IMR-90 (cell line): ENCODE measurements around the gene KLHDC1. TPM values are rescaled to one million over a fixed set of nuclear protein-coding genes. Genes with fewer than 3 reads are reported as not detected.

ENCODE experiments used
- ATAC-seq: fragments of 200-7000 bp; cut with Tn5 transposase; 2 replicates; pipeline ENCODE4 v1.9.1; 2020; ENCODE audit warnings: low read depth, mild to moderate bottlenecking, moderate library complexity
- BruUV-seq: library from RNA; stranded (reverse); fragments of 400-500 nt; replicated peaks from 2 replicates; lab custom pipeline; 2021; lab: Mats Ljungman, UMichigan
- CTCF ChIA-PET: fragments of 300-600 bp; formaldehyde crosslinking; extraction: SDS; loops from one replicate; lab custom pipeline; 2021; ENCODE audit warnings: antibody characterized with exemption; lab: Yijun Ruan, JAX
- POLR2A ChIA-PET: fragments of 300-600 bp; sonication (Branson Sonifier 250); formaldehyde crosslinking; loops from one replicate; lab custom pipeline; 2022; ENCODE audit warnings: antibody characterized with exemption; ENCODE audit not compliant: unreplicated experiment; lab: Charles Lee
- DNase-seq: peaks from one replicate; pipeline ENCODE4 v3.0.0; 2013
- H2AFZ ChIP-seq: replicated peaks from 2 replicates; pipeline ENCODE3; 2013; ENCODE audit warnings: low read length, mild to moderate bottlenecking; ENCODE audit not compliant: poor library complexity
- H2AK5ac ChIP-seq: 2 replicates; pipeline ENCODE4 v1.6.1; 2013; ENCODE audit warnings: low read depth, low read length, inconsistent platforms
- H2AK9ac ChIP-seq: replicated peaks from 2 replicates; pipeline ENCODE3; 2013; ENCODE audit warnings: mild to moderate bottlenecking, low read depth, low read length, moderate library complexity; ENCODE audit not compliant: poor library complexity
- H2BK120ac ChIP-seq: 2 replicates; pipeline ENCODE4 v1.6.1; 2013; ENCODE audit warnings: low read depth, low read length, inconsistent platforms
- H2BK15ac ChIP-seq: 3 replicates; pipeline ENCODE4 v1.6.1; 2013; ENCODE audit warnings: low read depth, low read length, inconsistent platforms
- H2BK20ac ChIP-seq: 2 replicates; pipeline ENCODE4 v1.6.1; 2013; ENCODE audit warnings: low read depth, mild to moderate bottlenecking, inconsistent platforms, low read length, moderate library complexity
- H2BK5ac ChIP-seq: 2 replicates; pipeline ENCODE4 v1.6.1; 2013; ENCODE audit warnings: mild to moderate bottlenecking, low read depth, low read length, inconsistent platforms; ENCODE audit not compliant: poor library complexity, severe bottlenecking
- H3K14ac ChIP-seq: replicated peaks from 2 replicates; pipeline ENCODE4 v1.6.1; 2013; ENCODE audit warnings: low read depth, low read length, inconsistent platforms
- H3K18ac ChIP-seq: 2 replicates; pipeline ENCODE4 v1.6.1; 2013; ENCODE audit warnings: low read depth, low read length, control low read depth
- H3K23ac ChIP-seq: 2 replicates; pipeline ENCODE4 v1.6.1; 2013; ENCODE audit warnings: low read depth, low read length, inconsistent platforms
- H3K27ac ChIP-seq: 2 replicates; pipeline ENCODE4 v1.5.1; 2013; ENCODE audit warnings: mild to moderate bottlenecking, control low read depth, low read length; ENCODE audit not compliant: insufficient read depth
- H3K27me3 ChIP-seq: 2 replicates; pipeline ENCODE4 v1.6.1; 2013; ENCODE audit warnings: low read length; ENCODE audit not compliant: control insufficient read depth, insufficient read depth
- H3K36me3 ChIP-seq: 2 replicates; pipeline ENCODE4 v1.6.1; 2013; ENCODE audit warnings: low read length, mixed read lengths; ENCODE audit not compliant: control insufficient read depth, insufficient read depth
- H3K4ac ChIP-seq: 2 replicates; pipeline ENCODE4 v1.6.1; 2013; ENCODE audit warnings: low read depth, low read length, inconsistent platforms
- H3K4me1 ChIP-seq: 2 replicates; pipeline ENCODE4 v1.6.1; 2013; ENCODE audit warnings: low read length, mixed read lengths; ENCODE audit not compliant: control insufficient read depth, insufficient read depth
- H3K4me2 ChIP-seq: 2 replicates; pipeline ENCODE4 v1.6.1; 2013; ENCODE audit warnings: low read depth, mild to moderate bottlenecking, control low read depth, low read length, moderate library complexity
- H3K4me3 ChIP-seq: 2 replicates; pipeline ENCODE4 v1.5.1; 2013; ENCODE audit warnings: low read depth, mild to moderate bottlenecking, control low read depth, low read length, moderate library complexity; ENCODE audit not compliant: insufficient read depth
- H3K56ac ChIP-seq: 2 replicates; pipeline ENCODE4 v1.6.1; 2013; ENCODE audit warnings: low read length, inconsistent platforms; ENCODE audit not compliant: insufficient read depth; ENCODE audit errors: extremely low read depth
- H3K79me1 ChIP-seq, 2 experiments: 2 replicates each; pipeline ENCODE4 v1.6.1; 2013; ENCODE audit warnings: low read length in 2 of 2, inconsistent platforms in 1 of 2, low read depth in 1 of 2
- H3K9ac ChIP-seq: 2 replicates; pipeline ENCODE4 v1.6.1; 2013; ENCODE audit warnings: low read depth, low read length, control low read depth
- H3K9me1 ChIP-seq: 2 replicates; pipeline ENCODE4 v1.6.1; 2013; ENCODE audit warnings: low read length, inconsistent platforms; ENCODE audit not compliant: insufficient read depth
- H3K9me3 ChIP-seq: 2 replicates; pipeline ENCODE4 v1.6.1; 2013; ENCODE audit warnings: low read length; ENCODE audit not compliant: control insufficient read depth, insufficient read depth
- H4K20me1 ChIP-seq: 2 replicates; pipeline ENCODE4 v1.6.1; 2013; ENCODE audit warnings: low read length, inconsistent platforms; ENCODE audit not compliant: insufficient read depth
- H4K5ac ChIP-seq: 2 replicates; pipeline ENCODE4 v1.6.1; 2013; ENCODE audit warnings: mild to moderate bottlenecking, low read depth, low read length, control low read depth
- H4K8ac ChIP-seq, 2 experiments: 2 replicates each; pipeline ENCODE4 v1.6.1; 2013; ENCODE audit warnings: low read depth in 2 of 2, low read length in 2 of 2, control low read depth in 1 of 2, inconsistent platforms in 1 of 2
- H4K91ac ChIP-seq: 2 replicates; pipeline ENCODE4 v1.6.1; 2013; ENCODE audit warnings: low read depth, low read length, inconsistent platforms; ENCODE audit not compliant: insufficient read depth
- BHLHE40 ChIP-seq: fragments of 150-350 bp; IDR thresholded peaks from 2 replicates; pipeline ENCODE4 v1.6.1; 2016; ENCODE audit warnings: mild to moderate bottlenecking, low read depth, low read length
- CEBPB ChIP-seq: IDR thresholded peaks from 2 replicates; pipeline ENCODE4 v1.6.1; 2012; ENCODE audit warnings: low read depth, low read length, improper control_type of control experiment
- CHD1 ChIP-seq: IDR thresholded peaks from 2 replicates; pipeline ENCODE4 v1.6.1; 2012; ENCODE audit warnings: low read depth, low read length, improper control_type of control experiment
- FOS ChIP-seq: fragments of 150-350 bp; IDR thresholded peaks from 2 replicates; pipeline ENCODE4 v1.6.1; 2016; ENCODE audit warnings: low read depth, low read length
- MAFK ChIP-seq: IDR thresholded peaks from 2 replicates; pipeline ENCODE4 v1.6.1; 2012; ENCODE audit warnings: low read depth, low read length, improper control_type of control experiment
- MAZ ChIP-seq: IDR thresholded peaks from 2 replicates; pipeline ENCODE4 v1.6.1; 2012; ENCODE audit warnings: low read depth, mild to moderate bottlenecking, low read length, improper control_type of control experiment, moderate library complexity, borderline replicate concordance
- MXI1 ChIP-seq: IDR thresholded peaks from 2 replicates; pipeline ENCODE4 v1.6.1; 2012; ENCODE audit warnings: low read depth, mild to moderate bottlenecking, low read length, moderate library complexity, borderline replicate concordance
- NFE2L2 ChIP-seq: fragments of 150-350 bp; IDR thresholded peaks from 2 replicates; pipeline ENCODE4 v1.6.1; 2016; ENCODE audit warnings: low read depth, mild to moderate bottlenecking, low read length
- POLR2A ChIP-seq: IDR thresholded peaks from 2 replicates; pipeline ENCODE4 v1.6.1; 2012; ENCODE audit warnings: mild to moderate bottlenecking, low read depth, low read length
- RAD21 ChIP-seq: IDR thresholded peaks from 2 replicates; pipeline ENCODE4 v1.6.1; 2012; ENCODE audit warnings: low read length, improper control_type of control experiment
- RCOR1 ChIP-seq: IDR thresholded peaks from 2 replicates; pipeline ENCODE4 v1.6.1; 2012; ENCODE audit warnings: mild to moderate bottlenecking, low read length, improper control_type of control experiment; ENCODE audit not compliant: insufficient replicate concordance
- RFX5 ChIP-seq: IDR thresholded peaks from 2 replicates; pipeline ENCODE4 v1.8.0; 2012; ENCODE audit warnings: low read depth, mild to moderate bottlenecking, low read length, moderate library complexity
- SMC3 ChIP-seq: fragments of 150-350 bp; IDR thresholded peaks from 2 replicates; pipeline ENCODE4 v1.6.1; 2016; ENCODE audit warnings: low read depth, mild to moderate bottlenecking, antibody characterized with exemption, low read length, moderate library complexity
- USF2 ChIP-seq: fragments of 150-350 bp; IDR thresholded peaks from 2 replicates; pipeline ENCODE4 v1.6.1; 2017; ENCODE audit warnings: mild to moderate bottlenecking, antibody characterized with exemption, low read length, low read depth
- WGBS, 2 experiments: methylation state at CpG; one replicate each; pipeline versions ENCODE4 v1.1.5 to v1.1.7; 2013; ENCODE audit warnings: missing lambda C conversion rate in 2 of 2; ENCODE audit not compliant: insufficient read length in 1 of 2; ENCODE audit errors: extremely low coverage in 2 of 2; 5-methylcytosine and 5-hydroxymethylcytosine counted together
- dilution Hi-C: fragments of 300-500 bp; cut with HindIII; formaldehyde crosslinking; loops from one replicate; pipeline ENCODE4 v1.14.3; 2018; ENCODE audit warnings: low sequenced_read_pairs; ENCODE audit not compliant: unreplicated experiment
- in situ Hi-C: fragments of 300-500 bp; cut with MboI; formaldehyde crosslinking; loops from 3 replicates; pipeline ENCODE4 v1.14.3; 2019; ENCODE audit warnings: low sequenced_read_pairs, inconsistent platforms, mixed read lengths
- intact Hi-C: fragments of 100-400 bp; cut with micrococcal nuclease; formaldehyde crosslinking; loops from 2 replicates; pipeline ENCODE4 v1.10.0; 2022
- polyA plus RNA-seq, 3 experiments: library from polyadenylated mRNA; depleted of rRNA; stranded (reverse); fragments of >200 nt; gene quantifications; 2 replicates each; pipeline ENCODE4 v1.2.3, GENCODE V29; 2012; ENCODE audit warnings: low replicate concordance in 1 of 3
- total RNA-seq: library from RNA; depleted of rRNA; stranded (reverse); fragments of >200 nt; gene quantifications from 2 replicates; pipeline ENCODE4 v1.2.3, GENCODE V29; 2012
- TF ChIP-seq, protein P1 (sequence below): conservative IDR thresholded peaks from 2 replicates; pipeline ENCODE4 v1.5.1; 2012; ENCODE audit warnings: mild to moderate bottlenecking, low read depth, low read length, improper control_type of control experiment
- TF ChIP-seq, protein P2 (sequence below): fragments of 150-350 bp; IDR thresholded peaks from 2 replicates; pipeline ENCODE4 v1.6.1; 2016; ENCODE audit warnings: low read depth, mild to moderate bottlenecking, low read length, moderate library complexity, borderline replicate concordance

Gene KLHDC1
- total and polyA plus RNA-seq, 2 of the 4 experiments (the other 2 are of a cell fraction): 0.51 to 0.90 TPM

DNA sequence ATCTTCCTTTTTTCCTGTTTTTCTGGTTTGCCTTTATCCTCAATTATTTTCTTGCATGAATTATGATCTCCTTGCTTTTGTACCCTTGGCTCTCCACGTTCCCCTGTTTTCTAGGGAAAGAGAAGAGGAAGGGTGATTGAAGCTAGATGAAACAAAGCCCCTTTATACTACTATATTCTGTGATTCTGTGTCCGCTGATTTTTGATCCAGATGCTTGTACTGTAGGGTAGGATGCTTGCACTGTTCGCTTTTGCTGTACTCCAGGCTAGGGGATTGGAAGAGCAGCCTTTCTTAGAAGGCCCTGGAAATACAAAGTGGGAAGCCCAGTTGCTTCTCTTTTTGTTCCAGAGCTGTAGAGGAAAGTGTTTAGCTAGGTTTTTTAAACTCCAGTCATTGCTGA lies 40.0 kb downstream of the KLHDC1 start:
- H3K23ac ChIP-seq: no peak overlapping the region
- DNase-seq (no peak), ATAC-seq (no peak)
- H3K4me2 ChIP-seq: no peak overlapping the region
- no CpG with 5 or more reads among the region's 3 CpGs for WGBS, 2 experiments
- no peak overlapping the region for H3K4ac ChIP-seq
- no peaks in the 10 kb centered on the region for H3K27me3 ChIP-seq
- H2AFZ ChIP-seq: no peak overlapping the region
- H3K4me1 ChIP-seq: no peaks in the 10 kb centered on the region
- intact Hi-C loops (no loop called here), in situ Hi-C loops (no loop called here), dilution Hi-C loops (no loop called here)
- no peak overlapping the region for H4K91ac ChIP-seq
- H2BK15ac ChIP-seq: no peak overlapping the region
- BruUV-seq: no TSS peak
- ChIA-PET POLR2A (no interaction called here), CTCF (no interaction called here)
- H3K9me1 ChIP-seq: no peaks in the 10 kb centered on the region
- H3K56ac ChIP-seq: no peak overlapping the region
- no peak overlapping the region for H3K4me3 ChIP-seq
- no peaks in the 10 kb centered on the region for H3K36me3 ChIP-seq
- H2AK9ac ChIP-seq: no peak overlapping the region
- H2AK5ac ChIP-seq: no peak overlapping the region
- no peak overlapping the region for H4K8ac ChIP-seq
- no peak overlapping the region for H3K18ac ChIP-seq
- no peak overlapping the region for H4K5ac ChIP-seq
- no peak overlapping the region for H2BK20ac ChIP-seq
- TF ChIP-seq, protein P1, sequence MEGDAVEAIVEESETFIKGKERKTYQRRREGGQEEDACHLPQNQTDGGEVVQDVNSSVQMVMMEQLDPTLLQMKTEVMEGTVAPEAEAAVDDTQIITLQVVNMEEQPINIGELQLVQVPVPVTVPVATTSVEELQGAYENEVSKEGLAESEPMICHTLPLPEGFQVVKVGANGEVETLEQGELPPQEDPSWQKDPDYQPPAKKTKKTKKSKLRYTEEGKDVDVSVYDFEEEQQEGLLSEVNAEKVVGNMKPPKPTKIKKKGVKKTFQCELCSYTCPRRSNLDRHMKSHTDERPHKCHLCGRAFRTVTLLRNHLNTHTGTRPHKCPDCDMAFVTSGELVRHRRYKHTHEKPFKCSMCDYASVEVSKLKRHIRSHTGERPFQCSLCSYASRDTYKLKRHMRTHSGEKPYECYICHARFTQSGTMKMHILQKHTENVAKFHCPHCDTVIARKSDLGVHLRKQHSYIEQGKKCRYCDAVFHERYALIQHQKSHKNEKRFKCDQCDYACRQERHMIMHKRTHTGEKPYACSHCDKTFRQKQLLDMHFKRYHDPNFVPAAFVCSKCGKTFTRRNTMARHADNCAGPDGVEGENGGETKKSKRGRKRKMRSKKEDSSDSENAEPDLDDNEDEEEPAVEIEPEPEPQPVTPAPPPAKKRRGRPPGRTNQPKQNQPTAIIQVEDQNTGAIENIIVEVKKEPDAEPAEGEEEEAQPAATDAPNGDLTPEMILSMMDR: no peak
- TF ChIP-seq MXI1: no peak
- TF ChIP-seq MAZ: no peak
- TF ChIP-seq BHLHE40: no peak
- TF ChIP-seq, protein P2, sequence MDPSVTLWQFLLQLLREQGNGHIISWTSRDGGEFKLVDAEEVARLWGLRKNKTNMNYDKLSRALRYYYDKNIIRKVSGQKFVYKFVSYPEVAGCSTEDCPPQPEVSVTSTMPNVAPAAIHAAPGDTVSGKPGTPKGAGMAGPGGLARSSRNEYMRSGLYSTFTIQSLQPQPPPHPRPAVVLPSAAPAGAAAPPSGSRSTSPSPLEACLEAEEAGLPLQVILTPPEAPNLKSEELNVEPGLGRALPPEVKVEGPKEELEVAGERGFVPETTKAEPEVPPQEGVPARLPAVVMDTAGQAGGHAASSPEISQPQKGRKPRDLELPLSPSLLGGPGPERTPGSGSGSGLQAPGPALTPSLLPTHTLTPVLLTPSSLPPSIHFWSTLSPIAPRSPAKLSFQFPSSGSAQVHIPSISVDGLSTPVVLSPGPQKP: no peak
- TF ChIP-seq CHD1: no peak
- no peak for TF ChIP-seq RFX5
- TF ChIP-seq SMC3: no peak
- TF ChIP-seq FOS: no peak
- no peak for TF ChIP-seq CEBPB
- no peak for TF ChIP-seq POLR2A
- TF ChIP-seq USF2: no peak
- no peak for TF ChIP-seq RCOR1
- TF ChIP-seq RAD21: no peak
- TF ChIP-seq NFE2L2: no peak
- TF ChIP-seq MAFK: no peak
- H4K20me1 ChIP-seq: no peaks in the 10 kb centered on the region
- H3K9ac ChIP-seq: no peak overlapping the region
- no peak overlapping the region for H3K14ac ChIP-seq
- no peak overlapping the region for H3K27ac ChIP-seq
- no peak overlapping the region for H2BK120ac ChIP-seq
- H3K79me1 ChIP-seq: no peaks in the 10 kb centered on the region
- H2BK5ac ChIP-seq: no peak overlapping the region
- no peaks in the 10 kb centered on the region for H3K9me3 ChIP-seq
